H1 (cell line): ENCODE measurements around the gene FA2H. TPM values are rescaled to one million over a fixed set of nuclear protein-coding genes. Genes with fewer than 3 reads are reported as not detected.

ENCODE experiments used
- CTCF ChIA-PET: fragments of 300-600 bp; sonication (Branson Sonifier 250); formaldehyde crosslinking; loops from one replicate; lab custom pipeline; 2021; ENCODE audit not compliant: partially characterized antibody; lab: Charles Lee
- POLR2A ChIA-PET: fragments of 300-600 bp; sonication (Branson Sonifier 250); formaldehyde crosslinking; loops from one replicate; lab custom pipeline; 2021; ENCODE audit warnings: inconsistent platforms; ENCODE audit not compliant: partially characterized antibody; lab: Charles Lee
- DNase-seq, 2 experiments: peaks; one replicate each; pipeline versions ENCODE4 v3.0.0 to v3.0.0-alpha.2; 2010 to 2022; ENCODE audit warnings: low spot score in 2 of 2, low read depth in 1 of 2, mixed read lengths in 1 of 2
- FAIRE-seq: peaks from 2 replicates; lab custom pipeline; 2011; peaks lifted over from hg19 to GRCh38; lab: Jason Lieb, UNC
- H2AFZ ChIP-seq: 2 replicates; pipeline ENCODE4 v1.8.1; 2012; ENCODE audit warnings: low read length, inconsistent platforms
- H2AK5ac ChIP-seq: 2 replicates; pipeline ENCODE4 v1.6.1; 2013; ENCODE audit warnings: low read depth, low read length
- H2BK120ac ChIP-seq: replicated peaks from 2 replicates; pipeline ENCODE3; 2013; ENCODE audit warnings: low read depth, low read length, inconsistent platforms
- H2BK12ac ChIP-seq: 2 replicates; pipeline ENCODE4 v1.6.1; 2013; ENCODE audit warnings: low read depth, low read length
- H2BK15ac ChIP-seq: 2 replicates; pipeline ENCODE4 v1.6.1; 2013; ENCODE audit warnings: low read length
- H2BK20ac ChIP-seq: 2 replicates; pipeline ENCODE4 v1.6.1; 2013; ENCODE audit warnings: low read length
- H2BK5ac ChIP-seq: 2 replicates; pipeline ENCODE4 v1.6.1; 2013; ENCODE audit warnings: low read depth, low read length
- H3K14ac ChIP-seq: 2 replicates; pipeline ENCODE4 v1.6.1; 2013; ENCODE audit warnings: inconsistent platforms; ENCODE audit not compliant: insufficient read length
- H3K18ac ChIP-seq: 2 replicates; pipeline ENCODE4 v1.6.1; 2013; ENCODE audit warnings: low read length; ENCODE audit errors: extremely low read depth
- H3K23ac ChIP-seq: 2 replicates; pipeline ENCODE4 v1.6.1; 2013; ENCODE audit warnings: inconsistent platforms; ENCODE audit not compliant: insufficient read length
- H3K23me2 ChIP-seq: 2 replicates; pipeline ENCODE4 v1.6.1; 2013; ENCODE audit warnings: low read depth, low read length
- H3K27ac ChIP-seq: 2 replicates; pipeline ENCODE4 v1.6.1; 2011; ENCODE audit warnings: low read depth, low read length, inconsistent platforms
- H3K27me3 ChIP-seq, 4 experiments: replicated peaks in 1 of 4; 1 replicate in 1 of 4; 2 replicates in 3 of 4; pipeline versions ENCODE4 v1.6.1 to v1.8.1; 2011 to 2013; ENCODE audit warnings: low read length in 3 of 4, mild to moderate bottlenecking in 3 of 4, inconsistent platforms in 2 of 4, mixed read lengths in 2 of 4, moderate library complexity in 1 of 4; ENCODE audit not compliant: control insufficient read depth in 3 of 4, insufficient read depth in 3 of 4; ENCODE audit errors: extremely low read depth in 1 of 4
- H3K36me3 ChIP-seq, 4 experiments: 2 replicates each; pipeline versions ENCODE4 v1.6.1 to v1.8.1; 2011 to 2013; ENCODE audit warnings: mild to moderate bottlenecking in 4 of 4, low read length in 3 of 4, moderate library complexity in 2 of 4, control low read depth in 1 of 4, inconsistent platforms in 1 of 4; ENCODE audit not compliant: insufficient read depth in 4 of 4, control insufficient read depth in 2 of 4
- H3K4ac ChIP-seq: replicated peaks from 2 replicates; pipeline ENCODE3; 2013; ENCODE audit warnings: low read length, low read depth, mixed read lengths, inconsistent platforms; ENCODE audit not compliant: insufficient read length
- H3K4me1 ChIP-seq, 4 experiments: replicated peaks in 1 of 4; 1 replicate in 1 of 4; 2 replicates in 3 of 4; pipeline versions ENCODE4 v1.6.1 to v1.8.1; 2011 to 2013; ENCODE audit warnings: low read length in 3 of 4, inconsistent platforms in 2 of 4, mixed read lengths in 1 of 4; ENCODE audit not compliant: insufficient read depth in 4 of 4, control insufficient read depth in 3 of 4
- H3K4me2 ChIP-seq, 2 experiments: 2 replicates each; pipeline versions ENCODE4 v1.6.1 to v1.8.1; 2011 to 2013; ENCODE audit warnings: low read depth in 2 of 2, low read length in 2 of 2, control low read depth in 1 of 2, inconsistent platforms in 1 of 2, mild to moderate bottlenecking in 1 of 2; ENCODE audit not compliant: insufficient read depth in 1 of 2
- H3K4me3 ChIP-seq, 4 experiments: fragments of 200-600, 300-600 bp in 1 of 4; sonication (generic), shearing (Covaris generic), sonication (Bioruptor Twin) in 1 of 4; 2 replicates each; pipeline versions ENCODE4 v1.5.1 to v1.8.1; 2011 to 2016; ENCODE audit warnings: low read length in 4 of 4, low read depth in 3 of 4, control low read depth in 2 of 4, inconsistent platforms in 2 of 4, mild to moderate bottlenecking in 2 of 4, mixed read lengths in 1 of 4, moderate library complexity in 1 of 4; ENCODE audit not compliant: insufficient read depth in 2 of 4; ENCODE audit errors: extremely low read depth in 1 of 4
- H3K56ac ChIP-seq: replicated peaks from 2 replicates; pipeline ENCODE3; 2013; ENCODE audit warnings: low read depth, mild to moderate bottlenecking, mixed read lengths, low read length, inconsistent platforms; ENCODE audit not compliant: insufficient read length
- H3K79me1 ChIP-seq: 2 replicates; pipeline ENCODE4 v1.6.1; 2013; ENCODE audit warnings: low read depth, low read length, control low read depth
- H3K79me2 ChIP-seq, 2 experiments: 2 replicates each; pipeline versions ENCODE4 v1.6.1 to v1.8.1; 2012 to 2013; ENCODE audit warnings: low read length in 2 of 2, mild to moderate bottlenecking in 2 of 2, inconsistent platforms in 1 of 2; ENCODE audit not compliant: insufficient read depth in 2 of 2, control insufficient read depth in 1 of 2
- H3K9ac ChIP-seq, 4 experiments: replicated peaks in 1 of 4; 1 replicate in 1 of 4; 2 replicates in 3 of 4; pipeline versions ENCODE4 v1.6.1 to v1.8.1; 2011 to 2013; ENCODE audit warnings: low read depth in 3 of 4, low read length in 3 of 4, control low read depth in 2 of 4, mild to moderate bottlenecking in 2 of 4, moderate library complexity in 2 of 4, inconsistent platforms in 1 of 4; ENCODE audit errors: extremely low read depth in 1 of 4
- H3K9me3 ChIP-seq, 2 experiments: 2 replicates each; pipeline versions ENCODE4 v1.6.1 to v1.8.1; 2012 to 2013; ENCODE audit warnings: mild to moderate bottlenecking in 2 of 2, moderate library complexity in 2 of 2, control low read depth in 1 of 2, inconsistent platforms in 1 of 2, low read depth in 1 of 2, low read length in 1 of 2, mixed read lengths in 1 of 2; ENCODE audit not compliant: insufficient read depth in 2 of 2
- H4K20me1 ChIP-seq, 2 experiments: replicated peaks in 1 of 2; 2 replicates each; pipeline versions ENCODE3 to v1.8.1; 2011 to 2013; ENCODE audit warnings: inconsistent platforms in 2 of 2, low read length in 2 of 2, mild to moderate bottlenecking in 1 of 2; ENCODE audit not compliant: insufficient read depth in 2 of 2, control insufficient read depth in 1 of 2
- H4K5ac ChIP-seq: 2 replicates; pipeline ENCODE4 v1.6.1; 2013; ENCODE audit warnings: low read length, low read depth, mixed read lengths, inconsistent platforms; ENCODE audit not compliant: insufficient read length
- H4K8ac ChIP-seq: 2 replicates; pipeline ENCODE4 v1.8.0; 2013; ENCODE audit warnings: mild to moderate bottlenecking, moderate library complexity, low read length, inconsistent platforms; ENCODE audit not compliant: insufficient read depth; ENCODE audit errors: extremely low read depth
- H4K91ac ChIP-seq: replicated peaks from 2 replicates; pipeline ENCODE3; 2013; ENCODE audit warnings: low read length, mixed read lengths, inconsistent platforms; ENCODE audit not compliant: insufficient read length
- CBX5 ChIP-seq: fragments of 300-800, 300-1000 bp; sonication (generic); IDR thresholded peaks from 2 replicates; pipeline ENCODE4 v1.7.1; 2016; ENCODE audit warnings: antibody characterized with exemption, low read length, low read depth
- CHD2 ChIP-seq: IDR thresholded peaks from 2 replicates; pipeline ENCODE4 v1.6.1; 2012; ENCODE audit warnings: low read length, improper control_type of control experiment
- RAD21 ChIP-seq, 2 experiments: IDR thresholded peaks in 1 of 2; conservative IDR thresholded peaks in 1 of 2; 2 replicates each; pipeline ENCODE4 v1.6.1; 2011; ENCODE audit warnings: low read depth in 2 of 2, low read length in 2 of 2, improper control_type of control experiment in 1 of 2, inconsistent platforms in 1 of 2, mild to moderate bottlenecking in 1 of 2, moderate library complexity in 1 of 2
- WGBS, 2 experiments: shearing (Covaris generic) in 1 of 2; methylation state at CpG; one replicate each; pipeline versions ENCODE4 v1.1.6 to v1.1.7; 2013 to 2015; ENCODE audit warnings: low lambda C conversion rate in 2 of 2, mixed read lengths in 2 of 2, inconsistent platforms in 1 of 2, low coverage in 1 of 2, missing lambda C conversion rate in 1 of 2; ENCODE audit not compliant: insufficient replicate concordance in 2 of 2, insufficient coverage in 1 of 2, insufficient read length in 1 of 2; ENCODE audit errors: extremely low coverage in 1 of 2, missing lambda C conversion rate in 1 of 2; 5-methylcytosine and 5-hydroxymethylcytosine counted together
- polyA plus RNA-seq, 7 experiments: library from polyadenylated mRNA; depleted of rRNA in 3 of 7; stranded (reverse) in 5 of 7; unstranded in 2 of 7; fragments of >200 nt in 5 of 7; fragments of 200-250 nt in 2 of 7; gene quantifications; 1 replicate in 5 of 7; 2 replicates in 1 of 7; 4 replicates in 1 of 7; pipeline versions ENCODE4 v1.2.1 to v1.2.3, GENCODE V29; 2011 to 2013; ENCODE audit warnings: missing spikeins in 2 of 7, mixed read lengths in 2 of 7
- total RNA-seq: library from RNA; stranded (reverse); fragmentation: NEBNext Ultra II Directional; extraction: Animal tissue kit (Norgen Biotek cat#: 25700); gene quantifications from 2 replicates; pipeline ENCODE4 v1.2.1, GENCODE V29; 2021
- TF ChIP-seq, protein P1 (sequence below), 3 experiments: IDR thresholded peaks; 1 replicate in 2 of 3; 2 replicates in 1 of 3; pipeline versions ENCODE4 v1.5.1 to v1.6.1; 2011; ENCODE audit warnings: low read length in 3 of 3, mild to moderate bottlenecking in 3 of 3, inconsistent platforms in 2 of 3, low read depth in 1 of 3, moderate library complexity in 1 of 3; ENCODE audit not compliant: insufficient read depth in 1 of 3; ENCODE audit errors: control extremely low read depth in 1 of 3

FA2H gene
- total and polyA plus RNA-seq, 2 of the 8 experiments (the other 6 are each of a cell fraction or from before 2014, with no cell fraction given) = 2.1 to 2.5 TPM

DNA sequence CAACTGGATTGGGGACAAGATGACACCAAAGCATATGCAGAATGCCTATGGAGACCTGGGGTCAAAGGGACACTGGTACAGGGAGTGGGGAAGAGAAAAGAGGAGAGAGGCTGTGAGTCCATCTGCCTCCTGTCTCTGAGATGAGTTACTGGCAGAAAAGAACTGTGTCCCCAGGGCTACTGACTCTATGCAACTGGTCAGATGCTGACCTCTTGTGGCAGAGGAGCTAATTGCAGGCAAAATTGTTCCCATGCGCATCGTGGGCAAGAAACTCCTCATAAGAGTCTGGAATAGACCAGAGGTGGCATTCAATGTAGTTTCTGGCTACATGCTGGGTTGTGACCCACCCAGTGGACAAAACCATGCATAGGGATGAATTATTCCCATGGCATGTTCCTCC lies 47.9 kb downstream of the FA2H start:
- no peak overlapping the region for H3K9ac ChIP-seq
- DNase-seq (peak; percentile 58 to 86), FAIRE-seq (peak; percentile 55)
- no peak overlapping the region for H2BK5ac ChIP-seq
- no peak overlapping the region for H3K4me2 ChIP-seq
- H2BK15ac ChIP-seq = no peak overlapping the region
- H3K4ac ChIP-seq = no peak overlapping the region
- 94% methylated on average over 2 of the region's 2 CpGs; no CpG with 5 or more reads in 1 of the 2 experiments for WGBS, 2 experiments
- no peak overlapping the region for H2AK5ac ChIP-seq
- H4K20me1 ChIP-seq = no peaks in the 10 kb centered on the region
- ChIA-PET CTCF (interaction anchor here (0.6 to 32.9 kb wide), 33 partner anchors 7 to 403 kb away, joined by 3 to 576 read pairs (median 4); partner anchors contain the start of gene MLKL), POLR2A (interaction anchor here (0.6 to 1.5 kb wide), 4 partner anchors 13 to 164 kb away, joined by 3 to 6 read pairs (median 3); partner anchors contain the start of gene RFWD3)
- peaks cover 8 to 12% of the 10 kb centered on the region in 2 experiments for H3K9me3 ChIP-seq
- H3K14ac ChIP-seq = no peak overlapping the region
- H4K91ac ChIP-seq = no peak overlapping the region
- H3K27me3 ChIP-seq = 0 out of 7 replicates have a peak, but pooled peaks cover 0 to 2% (median 0%) of the 10 kb centered on the region in 4 experiments
- H3K18ac ChIP-seq = no peak overlapping the region
- no peaks in the 10 kb centered on the region for H3K79me1 ChIP-seq
- peaks cover 2 to 10% (median 5%) of the 10 kb centered on the region in 4 experiments; a peak in 5 of 7 replicates for H3K4me1 ChIP-seq
- H3K27ac ChIP-seq = no peak overlapping the region
- no peak overlapping the region for H2BK20ac ChIP-seq
- no peak overlapping the region for H2BK120ac ChIP-seq
- H3K56ac ChIP-seq = no peak overlapping the region
- no peaks in the 10 kb centered on the region for H3K79me2 ChIP-seq
- H2AFZ ChIP-seq = no peak overlapping the region
- H3K36me3 ChIP-seq = no peaks in the 10 kb centered on the region
- no peak for TF ChIP-seq CBX5
- peak; percentile 77 to 82 for TF ChIP-seq RAD21 (IDR thresholded peaks at IDR 0.05 in 1 of 2, conservative IDR thresholded peaks at IDR 0.05 in 1 of 2; ENCODE audit: low read depth in 2 of 2, low read length in 2 of 2)
- no peak for TF ChIP-seq CHD2
- TF ChIP-seq, protein P1, sequence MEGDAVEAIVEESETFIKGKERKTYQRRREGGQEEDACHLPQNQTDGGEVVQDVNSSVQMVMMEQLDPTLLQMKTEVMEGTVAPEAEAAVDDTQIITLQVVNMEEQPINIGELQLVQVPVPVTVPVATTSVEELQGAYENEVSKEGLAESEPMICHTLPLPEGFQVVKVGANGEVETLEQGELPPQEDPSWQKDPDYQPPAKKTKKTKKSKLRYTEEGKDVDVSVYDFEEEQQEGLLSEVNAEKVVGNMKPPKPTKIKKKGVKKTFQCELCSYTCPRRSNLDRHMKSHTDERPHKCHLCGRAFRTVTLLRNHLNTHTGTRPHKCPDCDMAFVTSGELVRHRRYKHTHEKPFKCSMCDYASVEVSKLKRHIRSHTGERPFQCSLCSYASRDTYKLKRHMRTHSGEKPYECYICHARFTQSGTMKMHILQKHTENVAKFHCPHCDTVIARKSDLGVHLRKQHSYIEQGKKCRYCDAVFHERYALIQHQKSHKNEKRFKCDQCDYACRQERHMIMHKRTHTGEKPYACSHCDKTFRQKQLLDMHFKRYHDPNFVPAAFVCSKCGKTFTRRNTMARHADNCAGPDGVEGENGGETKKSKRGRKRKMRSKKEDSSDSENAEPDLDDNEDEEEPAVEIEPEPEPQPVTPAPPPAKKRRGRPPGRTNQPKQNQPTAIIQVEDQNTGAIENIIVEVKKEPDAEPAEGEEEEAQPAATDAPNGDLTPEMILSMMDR (IDR thresholded peaks at IDR 0.05; ENCODE audit: control extremely low read depth in 1 of 3, insufficient read depth in 1 of 3, low read depth in 1 of 3, low read length in 3 of 3) = peak; percentile 59 to 91 (median 83)
- H3K23me2 ChIP-seq = no peaks in the 10 kb centered on the region
- H4K8ac ChIP-seq = no peak overlapping the region
- H4K5ac ChIP-seq = no peak overlapping the region
- H2BK12ac ChIP-seq = no peak overlapping the region
- H3K4me3 ChIP-seq = no peak overlapping the region
- no peak overlapping the region for H3K23ac ChIP-seq
